WTC11 (cell line): ENCODE results near the gene ERICH3.

Source experiments
- CTCF ChIP-seq: fragments of 200-600 bp; IDR thresholded peaks from 2 replicates; pipeline ENCODE4 v1.8.0; 2022; ENCODE audit warnings: antibody characterized with exemption
- MAX ChIP-seq: sonication (generic); formaldehyde crosslinking; IDR thresholded peaks from 2 replicates; pipeline ENCODE4 v1.8.0; 2022; ENCODE audit warnings: mild to moderate bottlenecking, missing genetic modification reagents
- SOX15 ChIP-seq: fragments of 250-450 bp; sonication (Bioruptor Pico); IDR thresholded peaks from 2 replicates; pipeline ENCODE4 v1.9.0; 2021; ENCODE audit warnings: mild to moderate bottlenecking
- SP1 ChIP-seq: sonication (generic); formaldehyde crosslinking; conservative IDR thresholded peaks from 2 replicates; pipeline ENCODE4 v1.8.1; 2022; ENCODE audit warnings: missing genetic modification reagents
- TF ChIP-seq, protein P1 (sequence below): sonication (generic); formaldehyde crosslinking; IDR thresholded peaks from 2 replicates; pipeline ENCODE4 v1.8.0; 2022; ENCODE audit warnings: mild to moderate bottlenecking, missing genetic modification reagents

DNA sequence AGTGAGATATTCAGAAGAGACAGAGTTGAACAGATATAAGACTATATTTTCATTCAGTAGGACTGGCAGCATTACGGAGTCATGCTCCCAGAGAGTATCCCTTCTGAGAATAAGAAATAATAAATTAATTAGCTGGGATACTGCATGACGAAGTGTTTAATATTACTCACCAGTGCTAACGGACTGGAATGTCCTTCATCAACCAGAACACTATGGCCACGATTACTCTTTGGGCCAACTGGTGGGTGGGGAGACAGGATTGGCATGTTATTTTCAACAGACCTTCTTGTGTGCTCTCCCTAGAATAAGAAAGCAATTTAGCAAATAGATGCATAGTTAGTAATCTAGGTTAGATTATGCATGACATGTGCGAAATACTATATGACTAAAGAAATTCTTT lies 32.4 kb downstream of the ERICH3 start:
- TF ChIP-seq CTCF (no peak), SOX15 (no peak), MAX (CRISPR knock-in tag) (no peak), SP1 (CRISPR knock-in tag) (no peak)
- TF ChIP-seq, protein P1, sequence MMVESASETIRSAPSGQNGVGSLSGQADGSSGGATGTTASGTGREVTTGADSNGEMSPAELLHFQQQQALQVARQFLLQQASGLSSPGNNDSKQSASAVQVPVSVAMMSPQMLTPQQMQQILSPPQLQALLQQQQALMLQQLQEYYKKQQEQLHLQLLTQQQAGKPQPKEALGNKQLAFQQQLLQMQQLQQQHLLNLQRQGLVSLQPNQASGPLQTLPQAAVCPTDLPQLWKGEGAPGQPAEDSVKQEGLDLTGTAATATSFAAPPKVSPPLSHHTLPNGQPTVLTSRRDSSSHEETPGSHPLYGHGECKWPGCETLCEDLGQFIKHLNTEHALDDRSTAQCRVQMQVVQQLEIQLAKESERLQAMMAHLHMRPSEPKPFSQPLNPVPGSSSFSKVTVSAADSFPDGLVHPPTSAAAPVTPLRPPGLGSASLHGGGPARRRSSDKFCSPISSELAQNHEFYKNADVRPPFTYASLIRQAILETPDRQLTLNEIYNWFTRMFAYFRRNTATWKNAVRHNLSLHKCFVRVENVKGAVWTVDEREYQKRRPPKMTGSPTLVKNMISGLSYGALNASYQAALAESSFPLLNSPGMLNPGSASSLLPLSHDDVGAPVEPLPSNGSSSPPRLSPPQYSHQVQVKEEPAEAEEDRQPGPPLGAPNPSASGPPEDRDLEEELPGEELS (CRISPR knock-in tag), result no peak
